GM12878 (cell line): ENCODE data around the gene MST1. TPM values are rescaled to one million over a fixed set of nuclear protein-coding genes. Genes with fewer than 3 reads are reported as not detected.

Source experiments
- JUNB ChIP-seq: IDR thresholded peaks from 2 replicates; pipeline ENCODE4 v1.6.1; 2016; ENCODE audit warnings: antibody characterized with exemption, mild to moderate bottlenecking
- MYB ChIP-seq: fragments of 150-350 bp; IDR thresholded peaks from 2 replicates; pipeline ENCODE4 v1.6.1; 2014; ENCODE audit warnings: mild to moderate bottlenecking, low read depth, low read length, borderline replicate concordance
- NFYA ChIP-seq: IDR thresholded peaks from 2 replicates; pipeline ENCODE4 v1.6.1; 2011; ENCODE audit warnings: low read depth, mild to moderate bottlenecking, low read length, improper control_type of control experiment, borderline replicate concordance
- NR2C1 ChIP-seq: fragments of 450-650 bp; IDR thresholded peaks from 2 replicates; pipeline ENCODE4 v1.6.1; 2017; ENCODE audit warnings: antibody characterized with exemption, mild to moderate bottlenecking, moderate library complexity
- NR2F1 ChIP-seq: fragments of 450-650 bp; conservative IDR thresholded peaks from 2 replicates; pipeline ENCODE4 v1.6.1; 2017; ENCODE audit warnings: mild to moderate bottlenecking
- NRF1 ChIP-seq: conservative IDR thresholded peaks from 2 replicates; pipeline ENCODE4 v1.6.1; 2011; ENCODE audit warnings: mild to moderate bottlenecking, low read depth, low read length, improper control_type of control experiment
- PAX8 ChIP-seq: fragments of 450-650 bp; IDR thresholded peaks from 2 replicates; pipeline ENCODE4 v1.6.1; 2017; ENCODE audit warnings: mild to moderate bottlenecking, moderate library complexity
- POU2F2 ChIP-seq: IDR thresholded peaks from 3 replicates; pipeline ENCODE4 v1.6.1; 2011; ENCODE audit warnings: low read depth, mild to moderate bottlenecking, low read length, borderline replicate concordance
- RAD51 ChIP-seq: fragments of 450-650 bp; IDR thresholded peaks from 2 replicates; pipeline ENCODE4 v1.6.1; 2016; ENCODE audit warnings: moderate library complexity, mild to moderate bottlenecking, inconsistent platforms
- SMAD1 ChIP-seq: fragments of 450-650 bp; IDR thresholded peaks from 2 replicates; pipeline ENCODE4 v1.6.1; 2018; ENCODE audit warnings: mild to moderate bottlenecking, low read depth; ENCODE audit not compliant: partially characterized antibody
- SREBF2 ChIP-seq: IDR thresholded peaks from 2 replicates; pipeline ENCODE4 v1.6.1; 2012; ENCODE audit warnings: mild to moderate bottlenecking, low read length
- TCF3 ChIP-seq: IDR thresholded peaks from 2 replicates; pipeline ENCODE4 v1.6.1; 2012; ENCODE audit warnings: low read depth, mild to moderate bottlenecking, low read length, borderline replicate concordance; ENCODE audit not compliant: insufficient read depth
- ZBED1 ChIP-seq: IDR thresholded peaks from 2 replicates; pipeline ENCODE4 v1.6.1; 2016; ENCODE audit warnings: borderline replicate concordance
- ZNF687 ChIP-seq: fragments of 450-650 bp; IDR thresholded peaks from 2 replicates; pipeline ENCODE4 v1.6.1; 2017; ENCODE audit warnings: mild to moderate bottlenecking, moderate library complexity
- ZSCAN29 ChIP-seq: fragments of 450-650 bp; IDR thresholded peaks from 2 replicates; pipeline ENCODE4 v1.6.1; 2017; ENCODE audit warnings: mild to moderate bottlenecking, moderate library complexity
- polyA plus RNA-seq, 11 experiments: library from polyadenylated mRNA; depleted of rRNA in 4 of 11; unstranded in 6 of 11; stranded (reverse) in 5 of 11; fragments of >200 nt; fragmentation: Nextera tagmentation in 4 of 11; fragmentation: Illumina TruSeq in 1 of 11; extraction: Ambion mirVana in 4 of 11; extraction: Trizol in 1 of 11; gene quantifications; 1 replicate in 1 of 11; 2 replicates in 10 of 11; pipeline versions ENCODE4 v1.2.1 to v1.2.3, GENCODE V29; 2011 to 2016; ENCODE audit warnings: inconsistent platforms in 2 of 11, missing spikeins in 2 of 11, low read depth in 1 of 11
- total RNA-seq, 4 experiments: library from RNA; depleted of rRNA in 3 of 4; stranded (reverse); fragments of >200 nt in 3 of 4; fragmentation: Illumina TruSeq in 1 of 4; extraction: Trizol in 1 of 4; gene quantifications; 2 replicates each; pipeline versions ENCODE4 v1.2.1 to v1.2.3, GENCODE V29; 2013 to 2021
- TF ChIP-seq, protein P1 (sequence below): fragments of 450-650 bp; IDR thresholded peaks from 2 replicates; pipeline ENCODE4 v1.6.1; 2018; ENCODE audit warnings: borderline replicate concordance, mild to moderate bottlenecking; ENCODE audit not compliant: partially characterized antibody
- TF ChIP-seq, protein P2 (sequence below): fragments of 450-650 bp; IDR thresholded peaks from 2 replicates; pipeline ENCODE4 v1.6.1; 2017; ENCODE audit warnings: low read depth, mild to moderate bottlenecking, moderate library complexity
- TF ChIP-seq, protein P3 (sequence below): IDR thresholded peaks from 2 replicates; pipeline ENCODE4 v1.6.1; 2011; ENCODE audit warnings: low read depth, mild to moderate bottlenecking, low read length, moderate library complexity, borderline replicate concordance; ENCODE audit errors: extremely low read depth
- TF ChIP-seq, protein P4 (sequence below): IDR thresholded peaks from 2 replicates; pipeline ENCODE4 v1.6.1; 2011; ENCODE audit warnings: borderline replicate concordance, low read depth, mild to moderate bottlenecking, moderate library complexity, mixed read lengths, low read length; ENCODE audit not compliant: insufficient read depth; ENCODE audit errors: extremely low read length

Gene MST1
- total and polyA plus RNA-seq, 10 of the 15 experiments (the other 5 are each of a cell fraction or from before 2014, with no cell fraction given) = 1.2 to 25.5 (median 4.1) TPM

DNA sequence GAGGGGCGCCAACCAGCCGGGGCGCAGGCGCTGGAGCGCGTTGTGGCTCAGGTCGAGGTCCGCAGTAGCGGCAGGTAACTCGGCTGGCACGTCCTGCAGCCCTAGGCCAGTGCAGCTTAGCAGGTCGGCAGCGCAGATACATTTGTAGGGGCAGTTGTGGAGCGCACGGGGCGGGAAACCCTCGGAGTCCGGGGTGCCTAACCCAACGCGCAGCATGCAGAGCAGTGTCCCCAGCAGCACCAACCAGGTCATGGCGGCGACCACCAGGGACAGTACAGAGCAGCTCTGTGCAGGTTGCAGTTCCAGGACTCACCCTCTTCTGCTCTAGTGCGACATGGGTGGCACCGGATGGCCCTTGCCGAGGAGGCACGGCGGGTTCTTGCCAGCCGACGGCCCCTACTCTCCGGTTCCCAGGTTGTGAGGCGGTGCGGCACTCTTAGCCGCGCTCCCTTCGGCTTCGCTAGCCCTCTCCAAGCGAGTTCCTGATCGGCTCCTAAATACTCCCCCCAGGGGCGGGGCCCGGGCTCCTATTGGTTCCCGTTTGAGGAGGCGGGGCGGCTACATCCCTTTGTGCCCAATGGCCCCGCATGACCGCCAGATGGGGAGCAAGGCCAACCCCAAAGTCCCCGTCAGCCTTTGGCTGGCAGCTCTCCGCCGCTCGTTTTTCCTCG is 30.1 kb upstream of the MST1 start, which contains the start of gene AMIGO3 (continued):
- TF ChIP-seq TCF3 (peak; percentile 42; the same call in 1 of the 2 replicates), NR2C1 (no peak), ZNF687 (peak; percentile 63; the same call in 1 of the 2 replicates), NRF1 (no peak), PAX8 (no peak), ZSCAN29 (no peak), POU2F2 (0 out of 3 replicates have a peak, but pooled peaks have one; percentile 39), RAD51 (no peak), NFYA (no peak), ZBED1 (peak; percentile 42; the same call in 1 of the 2 replicates), JUNB (no peak), MYB (no peak), SMAD1 (no peak), NR2F1 (0 out of 2 replicates have a peak, but pooled peaks have one; percentile 15), SREBF2 (no peak)
- TF ChIP-seq, protein P1, sequence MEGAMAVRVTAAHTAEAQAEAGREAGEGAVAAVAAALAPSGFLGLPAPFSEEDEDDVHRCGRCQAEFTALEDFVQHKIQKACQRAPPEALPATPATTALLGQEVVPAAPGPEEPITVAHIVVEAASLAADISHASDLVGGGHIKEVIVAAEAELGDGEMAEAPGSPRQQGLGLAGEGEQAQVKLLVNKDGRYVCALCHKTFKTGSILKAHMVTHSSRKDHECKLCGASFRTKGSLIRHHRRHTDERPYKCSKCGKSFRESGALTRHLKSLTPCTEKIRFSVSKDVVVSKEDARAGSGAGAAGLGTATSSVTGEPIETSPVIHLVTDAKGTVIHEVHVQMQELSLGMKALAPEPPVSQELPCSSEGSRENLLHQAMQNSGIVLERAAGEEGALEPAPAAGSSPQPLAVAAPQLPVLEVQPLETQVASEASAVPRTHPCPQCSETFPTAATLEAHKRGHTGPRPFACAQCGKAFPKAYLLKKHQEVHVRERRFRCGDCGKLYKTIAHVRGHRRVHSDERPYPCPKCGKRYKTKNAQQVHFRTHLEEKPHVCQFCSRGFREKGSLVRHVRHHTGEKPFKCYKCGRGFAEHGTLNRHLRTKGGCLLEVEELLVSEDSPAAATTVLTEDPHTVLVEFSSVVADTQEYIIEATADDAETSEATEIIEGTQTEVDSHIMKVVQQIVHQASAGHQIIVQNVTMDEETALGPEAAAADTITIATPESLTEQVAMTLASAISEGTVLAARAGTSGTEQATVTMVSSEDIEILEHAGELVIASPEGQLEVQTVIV = no peak
- TF ChIP-seq, protein P2, sequence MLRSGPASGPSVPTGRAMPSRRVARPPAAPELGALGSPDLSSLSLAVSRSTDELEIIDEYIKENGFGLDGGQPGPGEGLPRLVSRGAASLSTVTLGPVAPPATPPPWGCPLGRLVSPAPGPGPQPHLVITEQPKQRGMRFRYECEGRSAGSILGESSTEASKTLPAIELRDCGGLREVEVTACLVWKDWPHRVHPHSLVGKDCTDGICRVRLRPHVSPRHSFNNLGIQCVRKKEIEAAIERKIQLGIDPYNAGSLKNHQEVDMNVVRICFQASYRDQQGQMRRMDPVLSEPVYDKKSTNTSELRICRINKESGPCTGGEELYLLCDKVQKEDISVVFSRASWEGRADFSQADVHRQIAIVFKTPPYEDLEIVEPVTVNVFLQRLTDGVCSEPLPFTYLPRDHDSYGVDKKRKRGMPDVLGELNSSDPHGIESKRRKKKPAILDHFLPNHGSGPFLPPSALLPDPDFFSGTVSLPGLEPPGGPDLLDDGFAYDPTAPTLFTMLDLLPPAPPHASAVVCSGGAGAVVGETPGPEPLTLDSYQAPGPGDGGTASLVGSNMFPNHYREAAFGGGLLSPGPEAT = no peak
- TF ChIP-seq, protein P3, sequence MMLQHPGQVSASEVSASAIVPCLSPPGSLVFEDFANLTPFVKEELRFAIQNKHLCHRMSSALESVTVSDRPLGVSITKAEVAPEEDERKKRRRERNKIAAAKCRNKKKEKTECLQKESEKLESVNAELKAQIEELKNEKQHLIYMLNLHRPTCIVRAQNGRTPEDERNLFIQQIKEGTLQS = no peak
- TF ChIP-seq, protein P4, sequence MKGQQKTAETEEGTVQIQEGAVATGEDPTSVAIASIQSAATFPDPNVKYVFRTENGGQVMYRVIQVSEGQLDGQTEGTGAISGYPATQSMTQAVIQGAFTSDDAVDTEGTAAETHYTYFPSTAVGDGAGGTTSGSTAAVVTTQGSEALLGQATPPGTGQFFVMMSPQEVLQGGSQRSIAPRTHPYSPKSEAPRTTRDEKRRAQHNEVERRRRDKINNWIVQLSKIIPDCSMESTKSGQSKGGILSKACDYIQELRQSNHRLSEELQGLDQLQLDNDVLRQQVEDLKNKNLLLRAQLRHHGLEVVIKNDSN = no peak
